Measurements from ENCODE around the gene SLC22A13.

DNA sequence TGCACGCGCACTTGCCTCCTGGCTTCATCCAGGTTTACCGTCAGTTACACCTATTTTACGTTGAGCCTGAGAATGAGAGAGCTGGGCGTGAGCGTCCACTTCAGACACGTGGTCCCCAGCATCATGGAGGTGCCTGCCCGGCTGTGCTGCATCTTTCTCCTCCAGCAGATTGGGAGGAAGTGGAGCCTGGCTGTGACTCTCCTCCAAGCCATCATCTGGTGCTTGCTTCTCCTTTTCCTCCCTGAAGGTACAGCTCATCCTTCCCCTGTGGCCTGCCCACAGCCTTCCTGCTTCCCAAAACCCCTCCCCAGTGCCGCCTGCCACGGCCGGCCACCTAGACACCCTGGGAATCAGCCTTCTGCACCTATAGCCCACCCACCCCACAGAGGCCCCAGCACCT lies 48.1 kb downstream of the SLC22A13 start:
- no peak for TF ChIP-seq CTCF (conservative IDR thresholded peaks at IDR 0.05 in 1 of 2, IDR thresholded peaks at IDR 0.05 in 1 of 2; ENCODE audit: low read depth in 1 of 2, low read length in 2 of 2)
- no peak for TF ChIP-seq EZH2 (IDR thresholded peaks at IDR 0.05; ENCODE audit: low read length, missing control alignments)
